Trophoblast cell (in vitro differentiated cells and primary cell): Measurements from ENCODE around the gene ULK1.
A peak's percentile ranks its signal among the peaks of the same experiment; 100 is the strongest.

Source experiments
- DNase-seq, 2 donors: peaks; one replicate each; pipeline ENCODE4 v3.0.0-alpha.2; 2016
- H2AFZ ChIP-seq: 2 replicates; pipeline ENCODE4 v1.6.1; 2013; ENCODE audit warnings: low read length, moderate library complexity, mild to moderate bottlenecking; ENCODE audit not compliant: insufficient read depth, poor library complexity
- H2AK5ac ChIP-seq: 2 replicates; pipeline ENCODE4 v1.6.1; 2013; ENCODE audit warnings: mild to moderate bottlenecking, low read length
- H2BK120ac ChIP-seq: 2 replicates; pipeline ENCODE4 v1.6.1; 2013; ENCODE audit warnings: low read length, mild to moderate bottlenecking, moderate library complexity; ENCODE audit not compliant: insufficient read depth, poor library complexity
- H2BK12ac ChIP-seq: 2 replicates; pipeline ENCODE4 v1.6.1; 2013; ENCODE audit warnings: mild to moderate bottlenecking, low read length, moderate library complexity
- H2BK5ac ChIP-seq: 2 replicates; pipeline ENCODE4 v1.6.1; 2013; ENCODE audit warnings: low read length, low read depth, moderate library complexity, mild to moderate bottlenecking; ENCODE audit not compliant: poor library complexity
- H3K14ac ChIP-seq: 2 replicates; pipeline ENCODE4 v1.6.1; 2013; ENCODE audit warnings: mild to moderate bottlenecking, low read length
- H3K18ac ChIP-seq: 2 replicates; pipeline ENCODE4 v1.6.1; 2013; ENCODE audit warnings: mild to moderate bottlenecking, low read length
- H3K23ac ChIP-seq: 2 replicates; pipeline ENCODE4 v1.6.1; 2013; ENCODE audit warnings: low read length
- H3K27ac ChIP-seq: 2 replicates; pipeline ENCODE4 v1.5.1; 2013; ENCODE audit warnings: low read depth, mild to moderate bottlenecking, inconsistent platforms, low read length, moderate library complexity
- H3K27me3 ChIP-seq: 2 replicates; pipeline ENCODE4 v1.6.1; 2013; ENCODE audit warnings: inconsistent platforms, mild to moderate bottlenecking, low read length, moderate library complexity; ENCODE audit not compliant: insufficient read depth
- H3K36me3 ChIP-seq, 2 experiments: 1 replicate in 1 of 2; 2 replicates in 1 of 2; pipeline ENCODE4 v1.6.1; 2013; ENCODE audit warnings: low read length in 2 of 2, mild to moderate bottlenecking in 2 of 2, moderate library complexity in 1 of 2; ENCODE audit not compliant: insufficient read depth in 2 of 2, control insufficient read depth in 1 of 2
- H3K4ac ChIP-seq: 2 replicates; pipeline ENCODE4 v1.6.1; 2013; ENCODE audit warnings: low read depth, mild to moderate bottlenecking, low read length, moderate library complexity
- H3K4me1 ChIP-seq, 2 experiments: 1 replicate in 1 of 2; 2 replicates in 1 of 2; pipeline ENCODE4 v1.6.1; 2013; ENCODE audit warnings: low read length in 2 of 2, mild to moderate bottlenecking in 2 of 2, moderate library complexity in 1 of 2; ENCODE audit not compliant: insufficient read depth in 2 of 2, control insufficient read depth in 1 of 2
- H3K4me2 ChIP-seq: 2 replicates; pipeline ENCODE4 v1.6.1; 2013; ENCODE audit warnings: inconsistent platforms, mild to moderate bottlenecking, low read length, moderate library complexity
- H3K4me3 ChIP-seq: 2 replicates; pipeline ENCODE4 v1.5.1; 2013; ENCODE audit warnings: mild to moderate bottlenecking, low read depth, low read length, inconsistent platforms
- H3K79me1 ChIP-seq: one replicate; pipeline ENCODE4 v1.6.1; 2013; ENCODE audit warnings: low read length
- H3K79me2 ChIP-seq: 2 replicates; pipeline ENCODE4 v1.6.1; 2013; ENCODE audit warnings: low read length, mild to moderate bottlenecking; ENCODE audit not compliant: control insufficient read depth, insufficient read depth, poor library complexity
- H3K9ac ChIP-seq: 2 replicates; pipeline ENCODE4 v1.6.1; 2013; ENCODE audit warnings: mild to moderate bottlenecking, low read length
- H3K9me3 ChIP-seq: 2 replicates; pipeline ENCODE4 v1.6.1; 2013; ENCODE audit warnings: low read depth, mild to moderate bottlenecking, control low read depth, inconsistent platforms, low read length; ENCODE audit not compliant: insufficient read depth
- H4K12ac ChIP-seq: 2 replicates; pipeline ENCODE4 v1.6.1; 2013; ENCODE audit warnings: low read depth, mild to moderate bottlenecking, low read length, moderate library complexity
- H4K8ac ChIP-seq: 2 replicates; pipeline ENCODE4 v1.6.1; 2013; ENCODE audit warnings: low read depth, mild to moderate bottlenecking, low read length, moderate library complexity
- H4K91ac ChIP-seq: one replicate; pipeline ENCODE4 v1.6.1; 2013; ENCODE audit warnings: low read depth, mild to moderate bottlenecking, low read length, moderate library complexity
- WGBS: extraction: QIAGEN DNeasy Blood & Tissue Kit; methylation state at CpG from one replicate; pipeline ENCODE4 v1.1.7; 2013; ENCODE audit warnings: missing lambda C conversion rate; ENCODE audit not compliant: insufficient read length, insufficient coverage; ENCODE audit errors: extremely low coverage; 5-methylcytosine and 5-hydroxymethylcytosine counted together

ULK1 gene

GRCh38 chr12:131863711-131864396 lies 30.6 kb upstream of the ULK1 start:
- Histone ChIP-seq H3K4ac (peak overlapping the region; percentile 34), H4K91ac (peak overlapping the region; percentile 94), H3K14ac (peak overlapping the region; percentile 67), H2BK12ac (peak overlapping the region; percentile 88), H3K79me2 (peaks cover 2% of the 10 kb centered on the region), H4K12ac (peak overlapping the region; percentile 43), H3K27ac (peak overlapping the region; percentile 92), H4K8ac (peak overlapping the region; percentile 55), H3K18ac (peak overlapping the region; percentile 71), H3K4me3 (no peak overlapping the region), H2BK120ac (peak overlapping the region; percentile 90), H2AK5ac (peak overlapping the region; percentile 40), H3K79me1 (peaks cover 26% of the 10 kb centered on the region), H3K4me1 (peaks cover 30 to 35% of the 10 kb centered on the region in 2 experiments), H2BK5ac (peak overlapping the region; percentile 85), H3K23ac (no peak overlapping the region), H3K27me3 (no peaks in the 10 kb centered on the region), H3K4me2 (peak overlapping the region; percentile 46), H2AFZ (no peak overlapping the region), H3K9ac (no peak overlapping the region), H3K9me3 (no peaks in the 10 kb centered on the region), H3K36me3 (no peaks in the 10 kb centered on the region)
- peak; percentile 50 to 56 for DNase-seq
- WGBS: no CpG with 5 or more reads among the region's 24 CpGs

- H3K23ac ChIP-seq: no peak overlapping the region
- H3K18ac ChIP-seq: no peak overlapping the region
- no peak overlapping the region for H2AFZ ChIP-seq
- H3K27me3 ChIP-seq: no peaks in the 10 kb centered on the region
- H3K36me3 ChIP-seq: no peaks in the 10 kb centered on the region
- H2BK5ac ChIP-seq: no peak overlapping the region
- no peak overlapping the region for H2AK5ac ChIP-seq
- H2BK120ac ChIP-seq: no peak overlapping the region
- no peak overlapping the region for H3K4me3 ChIP-seq
- H3K4ac ChIP-seq: no peak overlapping the region
- peaks cover 2% of the 10 kb centered on the region for H3K79me2 ChIP-seq
- H3K27ac ChIP-seq: peak overlapping the region; percentile 92
- peaks cover 31 to 35% of the 10 kb centered on the region in 2 experiments for H3K4me1 ChIP-seq
- no peak overlapping the region for H4K8ac ChIP-seq
- no peak overlapping the region for H3K14ac ChIP-seq
- no peak for DNase-seq
- H3K79me1 ChIP-seq: peaks cover 26% of the 10 kb centered on the region
- no peak overlapping the region for H4K12ac ChIP-seq
- no peaks in the 10 kb centered on the region for H3K9me3 ChIP-seq
- WGBS: no CpG with 5 or more reads among the region's 8 CpGs
- no peak overlapping the region for H3K4me2 ChIP-seq
- no peak overlapping the region for H2BK12ac ChIP-seq
- no peak overlapping the region for H4K91ac ChIP-seq
- H3K9ac ChIP-seq: no peak overlapping the region
Measured at GRCh38 chr12:131864469-131864868, 30.0 kb upstream of the ULK1 start.

GRCh38 chr12:131865180-131865875 lies 29.1 kb upstream of the ULK1 start:
- H4K91ac ChIP-seq: peak overlapping the region; percentile 20
- no CpG with 5 or more reads among the region's 20 CpGs for WGBS
- H2BK120ac ChIP-seq: no peak overlapping the region

GRCh38 chr12:131867471-131867870 lies 27.0 kb upstream of the ULK1 start:
- Histone ChIP-seq H2AK5ac (peak overlapping the region; percentile 49), H3K9me3 (no peaks in the 10 kb centered on the region), H3K4me2 (no peak overlapping the region), H3K18ac (no peak overlapping the region), H3K14ac (no peak overlapping the region), H3K36me3 (no peaks in the 10 kb centered on the region), H2BK12ac (peak overlapping the region; percentile 26), H4K8ac (no peak overlapping the region), H3K27ac (no peak overlapping the region), H3K23ac (no peak overlapping the region), H2AFZ (no peak overlapping the region), H2BK5ac (no peak overlapping the region), H3K4ac (no peak overlapping the region), H3K4me3 (no peak overlapping the region), H3K79me2 (peaks cover 2% of the 10 kb centered on the region), H2BK120ac (no peak overlapping the region), H3K9ac (no peak overlapping the region), H3K27me3 (no peaks in the 10 kb centered on the region), H3K79me1 (peaks cover 22% of the 10 kb centered on the region), H4K91ac (no peak overlapping the region), H4K12ac (no peak overlapping the region), H3K4me1 (peaks cover 31 to 34% of the 10 kb centered on the region in 2 experiments)
- WGBS: no CpG with 5 or more reads among the region's 10 CpGs
- DNase-seq: no peak

More at GRCh38 chr12:131865180-131865875, 29.1 kb upstream of the ULK1 start:
- no peak overlapping the region for H4K12ac ChIP-seq
- no peak overlapping the region for H3K4ac ChIP-seq
- no peak overlapping the region for H4K8ac ChIP-seq
- H2AFZ ChIP-seq: no peak overlapping the region
- H2AK5ac ChIP-seq: no peak overlapping the region
- H3K14ac ChIP-seq: no peak overlapping the region
- H3K23ac ChIP-seq: no peak overlapping the region
- no peak overlapping the region for H3K4me3 ChIP-seq
- no peak overlapping the region for H3K9ac ChIP-seq
- no peaks in the 10 kb centered on the region for H3K9me3 ChIP-seq
- H3K27ac ChIP-seq: no peak overlapping the region
- H3K36me3 ChIP-seq: no peaks in the 10 kb centered on the region
- no peak overlapping the region for H2BK5ac ChIP-seq
- H3K27me3 ChIP-seq: no peaks in the 10 kb centered on the region
- H3K79me2 ChIP-seq: peaks cover 2% of the 10 kb centered on the region
- DNase-seq: peak in 1 of 2 donors; percentile 23
- H2BK12ac ChIP-seq: no peak overlapping the region
- peaks cover 35 to 41% of the 10 kb centered on the region in 2 experiments for H3K4me1 ChIP-seq
- peaks cover 29% of the 10 kb centered on the region for H3K79me1 ChIP-seq
- H3K4me2 ChIP-seq: no peak overlapping the region
- no peak overlapping the region for H3K18ac ChIP-seq
